Dendritic cell treated with granulocyte-macrophage colony-stimulating factor and Interleukin-4, amounts not matched to agents 40 ng/mL and 50 ng/mL, for 4 days (primary cell): ENCODE results near the gene PRR29.

Experiments used
- H3K27ac Mint-ChIP-seq: one replicate; pipeline ENCODE4 v1.8.0; 2022; ENCODE audit warnings: mild to moderate bottlenecking, mixed read lengths
- H3K27me3 Mint-ChIP-seq: one replicate; pipeline ENCODE4 v1.8.0; 2022; ENCODE audit warnings: mild to moderate bottlenecking, mixed read lengths
- H3K36me3 Mint-ChIP-seq: one replicate; pipeline ENCODE4 v1.8.0; 2022; ENCODE audit warnings: low read depth, mixed read lengths
- H3K4me1 Mint-ChIP-seq: one replicate; pipeline ENCODE4 v1.8.0; 2022; ENCODE audit warnings: low read depth, mixed read lengths
- H3K4me3 Mint-ChIP-seq: one replicate; pipeline ENCODE4 v1.8.0; 2022; ENCODE audit warnings: mild to moderate bottlenecking, moderate library complexity, mixed read lengths
- H3K9me3 Mint-ChIP-seq: one replicate; pipeline ENCODE4 v1.8.0; 2022; ENCODE audit warnings: mixed read lengths
- intact Hi-C: fragments of 100-400 bp; cut with micrococcal nuclease; formaldehyde crosslinking; loops from one replicate; pipeline ENCODE4 v1.15.0; 2022

The PRR29 gene

GRCh38 chr17:64048805-64049204, 50.7 kb downstream of the PRR29 start:
- Mint-ChIP-seq H3K9me3 (no peaks in the 10 kb centered on the region), H3K36me3 (peaks cover 97% of the 10 kb centered on the region), H3K27ac (no peak overlapping the region), H3K4me1 (no peaks in the 10 kb centered on the region), H3K27me3 (no peaks in the 10 kb centered on the region), H3K4me3 (no peak overlapping the region)
- intact Hi-C loops, result no loop called here

- H3K4me1 Mint-ChIP-seq, result no peaks in the 10 kb centered on the region
- H3K4me3 Mint-ChIP-seq, result no peak overlapping the region
- intact Hi-C loops, result no loop called here
- H3K36me3 Mint-ChIP-seq, result peaks cover 97% of the 10 kb centered on the region
- no peak overlapping the region for H3K27ac Mint-ChIP-seq
- H3K27me3 Mint-ChIP-seq, result no peaks in the 10 kb centered on the region
- no peaks in the 10 kb centered on the region for H3K9me3 Mint-ChIP-seq
Observed at GRCh38 chr17:64051153-64051552, 53.0 kb downstream of the PRR29 start.

- H3K9me3 Mint-ChIP-seq, result no peaks in the 10 kb centered on the region
- no peaks in the 10 kb centered on the region for H3K27me3 Mint-ChIP-seq
- intact Hi-C loops, result no loop called here
- H3K27ac Mint-ChIP-seq, result no peak overlapping the region
- H3K4me3 Mint-ChIP-seq, result no peak overlapping the region
- no peaks in the 10 kb centered on the region for H3K4me1 Mint-ChIP-seq
- peaks cover 97% of the 10 kb centered on the region for H3K36me3 Mint-ChIP-seq
Observed at GRCh38 chr17:64053101-64053500, 55.0 kb downstream of the PRR29 start.
